ENCODE measurements around the gene SERTAD2. TPM values are rescaled to one million over a fixed set of nuclear protein-coding genes. Genes with fewer than 3 reads are reported as not detected.

Gene SERTAD2
- total RNA-seq, 1 donor from 2014 or later, result 13.8 TPM

GRCh38 chr2:64610316-64610855, 43.3 kb downstream of the SERTAD2 start:
- DNase-seq (ENCODE audit: low spot score) (peak; percentile 33), ATAC-seq (no peak)

- ATAC-seq (no peak), DNase-seq (ENCODE audit: low spot score) (no peak)
Measured at GRCh38 chr2:64609942-64610281, 43.8 kb downstream of the SERTAD2 start.

DNA sequence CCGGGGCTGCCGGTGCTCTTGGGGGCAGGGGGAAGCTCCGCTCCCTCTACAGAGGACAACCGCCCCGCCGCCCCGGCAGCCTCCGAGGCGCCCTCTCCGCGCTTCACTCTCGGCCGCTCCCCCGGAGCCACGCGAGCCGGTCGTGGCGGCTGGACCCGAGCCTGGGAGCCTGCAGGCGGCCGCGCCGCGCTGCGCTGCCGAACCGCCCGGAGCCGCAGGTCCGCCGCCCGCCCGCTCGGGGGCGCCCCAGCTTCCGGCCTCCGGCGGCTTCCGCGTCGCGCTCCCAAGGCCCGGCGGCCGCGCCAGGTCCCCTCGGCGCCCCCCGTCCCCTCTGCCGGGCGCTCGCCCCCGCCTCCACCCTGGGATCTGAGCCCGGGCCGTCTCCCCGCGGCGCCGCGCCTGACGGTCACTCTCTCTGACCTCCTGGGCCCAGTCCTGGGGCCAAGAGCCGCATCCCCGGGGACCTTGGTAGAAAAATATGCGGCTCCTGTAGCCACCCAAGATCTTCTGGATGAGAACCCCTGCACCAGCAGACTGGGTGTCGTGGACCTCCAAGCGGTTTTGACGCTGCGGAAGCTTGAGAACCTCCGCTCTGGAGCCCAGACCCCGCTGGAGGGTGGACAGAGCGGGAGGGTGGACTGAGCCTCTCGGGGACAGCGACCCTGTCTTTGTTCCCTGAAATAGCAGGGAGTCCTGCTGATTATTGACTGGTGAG, 44.3 kb downstream of the SERTAD2 start:
- peak; percentile 91 for ATAC-seq
- DNase-seq (ENCODE audit: low spot score), result peak; percentile 79

GRCh38 chr2:64608867-64609226, 44.9 kb downstream of the SERTAD2 start:
- DNase-seq (ENCODE audit: low spot score), result no peak
- peak; percentile 1 for ATAC-seq

DNA sequence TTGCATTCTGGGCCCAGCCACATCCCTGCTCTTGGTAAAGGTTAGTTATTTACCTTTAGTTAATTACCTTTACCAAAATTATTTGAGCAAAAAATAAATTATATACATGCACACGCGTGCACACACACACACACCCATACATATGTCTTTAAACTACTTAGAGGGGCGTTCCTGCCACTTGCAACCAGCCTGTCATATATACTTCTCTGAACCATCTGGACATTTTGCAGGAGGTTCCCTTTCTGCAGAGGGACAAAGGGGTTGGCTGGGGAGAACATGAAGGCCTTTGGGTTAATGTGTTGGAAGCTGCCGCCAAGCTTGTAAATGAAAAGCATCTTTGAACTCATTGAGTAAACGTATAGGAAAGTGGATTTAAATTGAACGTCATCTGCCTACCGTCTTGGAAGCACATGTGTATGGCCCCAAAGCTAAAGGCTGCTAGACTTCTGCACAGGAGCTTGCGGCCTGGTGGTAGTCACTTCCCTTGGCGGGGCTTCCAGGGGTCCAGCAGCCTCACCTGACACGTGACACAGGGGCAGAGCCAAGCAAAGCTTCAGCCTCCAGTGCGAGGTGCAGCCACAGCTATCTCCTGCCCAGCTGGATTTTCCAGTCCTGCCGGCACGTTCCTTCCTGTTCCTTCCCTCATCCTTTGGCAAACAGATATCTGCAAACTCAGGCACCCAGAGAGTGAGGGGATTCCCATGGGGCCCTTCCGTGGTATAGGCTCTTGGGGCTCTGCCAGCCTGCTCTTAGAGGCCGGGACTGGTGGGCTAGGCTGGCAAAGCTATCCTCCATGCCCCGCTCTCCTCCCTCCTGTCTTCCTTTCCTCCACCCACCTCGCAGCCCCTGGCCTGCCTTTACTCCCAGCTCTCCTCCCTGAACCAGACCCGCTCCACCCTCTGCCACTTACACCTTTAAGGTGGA, 46.1 kb downstream of the SERTAD2 start:
- ATAC-seq, result no peak
- DNase-seq (ENCODE audit: low spot score), result peak; percentile 47

DNA sequence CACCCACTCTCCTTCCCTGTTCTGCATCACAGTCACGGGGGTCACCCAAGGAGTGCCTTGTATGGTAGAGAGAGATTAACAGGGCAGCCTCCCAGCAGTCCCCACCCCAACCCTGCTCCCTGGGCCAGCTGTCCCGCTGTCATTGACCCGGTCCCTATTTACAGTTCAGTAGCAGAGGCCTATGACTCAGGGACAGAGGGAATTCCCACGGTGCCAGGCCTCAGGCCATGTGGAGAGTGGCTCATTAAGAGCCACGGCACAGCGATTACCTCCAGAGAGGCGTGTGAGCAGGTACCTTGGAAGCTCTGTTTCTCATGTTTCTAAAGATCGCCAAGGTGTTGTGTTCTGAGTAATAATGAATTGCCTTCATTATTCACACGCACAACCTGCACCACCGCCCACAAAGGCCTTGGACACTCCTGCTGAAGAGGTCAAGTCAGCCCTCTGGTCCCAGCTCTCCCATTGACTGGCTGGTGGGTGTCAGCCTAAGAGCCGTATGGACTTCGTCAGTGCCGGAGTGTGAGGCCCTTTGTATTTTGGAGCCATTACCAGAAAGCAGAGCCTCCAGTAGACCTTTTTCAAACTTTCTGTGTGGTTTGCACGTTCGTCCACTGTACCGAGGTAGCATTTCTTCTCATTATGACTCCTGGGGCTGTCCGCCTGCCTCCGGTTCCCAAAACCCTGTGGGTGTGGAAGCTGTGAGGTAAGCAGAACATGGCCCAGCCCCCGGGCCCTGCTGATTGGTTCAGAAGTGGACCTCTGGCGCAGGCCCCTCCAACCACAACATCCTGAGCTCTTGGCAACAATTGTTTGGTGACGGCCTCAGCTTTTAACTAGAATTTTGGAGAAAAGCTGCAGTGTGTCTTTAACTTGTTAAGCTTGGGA, 47.0 kb downstream of the SERTAD2 start:
- ATAC-seq, result peak; percentile 84
- DNase-seq (ENCODE audit: low spot score), result peak; percentile 77

GRCh38 chr2:64605991-64606478, 47.7 kb downstream of the SERTAD2 start:
- peak; percentile 27 for DNase-seq (ENCODE audit: low spot score)
- ATAC-seq, result no peak

GRCh38 chr2:64605026-64605471, 48.7 kb downstream of the SERTAD2 start:
- ATAC-seq, result no peak
- peak; percentile 47 for DNase-seq (ENCODE audit: low spot score)

DNA sequence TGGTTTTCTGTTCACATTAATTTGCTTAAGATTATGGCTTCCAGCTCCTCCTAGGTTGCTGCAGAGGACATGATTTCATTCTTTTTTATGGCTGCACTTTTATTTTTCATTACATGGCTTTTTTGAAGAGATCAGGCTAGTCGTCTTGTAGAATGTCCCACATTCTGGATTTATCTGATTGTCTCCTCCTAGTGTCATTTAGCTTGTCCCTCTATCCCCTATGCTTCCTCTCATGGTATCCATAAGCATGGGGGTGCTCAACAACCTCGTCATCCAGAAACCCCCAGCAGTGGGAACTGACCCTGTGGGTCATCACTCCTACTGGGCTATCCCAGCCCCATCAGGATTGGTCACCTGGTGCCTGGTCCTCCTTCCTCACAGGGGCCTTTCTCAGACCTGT, 49.6 kb downstream of the SERTAD2 start:
- no peak for ATAC-seq
- no peak for DNase-seq (ENCODE audit: low spot score)

- DNase-seq (ENCODE audit: low spot score) (no peak), ATAC-seq (no peak)
Measured at GRCh38 chr2:64602436-64602835, 51.3 kb downstream of the SERTAD2 start.

DNA sequence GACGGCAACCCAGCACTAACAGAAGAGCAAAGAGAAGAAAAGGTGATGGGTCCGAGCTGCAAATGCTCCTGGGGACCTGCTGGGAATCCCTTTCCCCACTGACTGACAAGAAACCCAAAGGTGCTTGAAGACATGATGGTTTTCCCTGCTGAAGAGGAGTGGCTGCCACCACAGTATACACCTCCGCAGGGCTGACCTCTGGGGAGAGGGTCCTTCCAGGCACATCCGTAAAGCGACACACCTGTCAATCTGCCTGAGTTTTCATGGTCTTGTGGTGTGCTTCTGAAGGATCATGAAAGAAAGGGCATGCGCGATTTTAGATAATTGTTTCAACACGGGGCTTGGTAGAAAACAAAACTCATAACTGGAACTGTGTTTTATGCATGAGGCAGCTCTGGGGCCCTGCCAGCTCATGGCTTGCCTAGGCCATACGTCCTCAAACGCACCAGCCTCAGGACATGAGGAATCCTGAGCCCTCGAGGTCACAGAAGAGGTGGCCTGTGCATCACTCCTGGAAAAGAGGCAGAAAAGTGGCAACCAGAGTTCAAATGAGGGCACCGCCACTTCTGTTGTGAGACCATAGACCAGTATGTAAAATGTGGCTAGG, 51.8 kb downstream of the SERTAD2 start:
- DNase-seq (ENCODE audit: low spot score), result no peak
- ATAC-seq, result no peak

DNA sequence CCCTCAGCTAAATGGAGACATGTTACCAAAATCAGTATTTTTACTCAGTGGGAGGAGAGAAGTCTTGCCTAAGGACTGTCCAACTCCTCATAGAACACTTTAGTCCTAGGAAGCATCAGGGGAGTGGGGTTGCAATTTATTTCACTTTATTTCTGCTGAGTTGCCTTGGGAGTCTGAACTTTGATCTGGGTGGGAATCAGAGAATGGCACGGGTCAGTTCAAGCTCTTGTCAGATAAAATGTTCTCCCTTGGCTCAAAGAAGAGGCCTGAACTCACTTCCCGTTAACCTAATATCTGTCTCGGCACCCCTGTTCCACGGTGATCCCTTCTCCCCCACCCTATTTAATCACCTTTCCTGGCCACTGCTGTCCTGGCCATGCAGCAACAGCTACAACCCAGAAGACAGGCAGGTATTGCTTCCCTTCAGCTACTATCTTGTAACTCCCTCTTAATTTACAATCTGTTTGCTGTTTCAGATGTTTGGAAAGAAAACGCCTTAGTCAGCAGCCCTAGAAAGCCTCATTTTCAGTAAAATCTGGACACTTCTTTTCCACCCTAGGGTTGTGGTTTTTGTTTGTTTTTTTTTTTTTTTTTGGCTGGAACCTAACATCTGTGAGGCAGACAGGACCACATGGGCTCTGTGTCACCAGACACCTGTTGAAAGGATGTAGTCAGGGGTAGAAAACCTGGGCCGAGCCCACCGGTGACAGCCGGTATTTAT, 52.5 kb downstream of the SERTAD2 start:
- ATAC-seq (no peak), DNase-seq (ENCODE audit: low spot score) (no peak)

DNA sequence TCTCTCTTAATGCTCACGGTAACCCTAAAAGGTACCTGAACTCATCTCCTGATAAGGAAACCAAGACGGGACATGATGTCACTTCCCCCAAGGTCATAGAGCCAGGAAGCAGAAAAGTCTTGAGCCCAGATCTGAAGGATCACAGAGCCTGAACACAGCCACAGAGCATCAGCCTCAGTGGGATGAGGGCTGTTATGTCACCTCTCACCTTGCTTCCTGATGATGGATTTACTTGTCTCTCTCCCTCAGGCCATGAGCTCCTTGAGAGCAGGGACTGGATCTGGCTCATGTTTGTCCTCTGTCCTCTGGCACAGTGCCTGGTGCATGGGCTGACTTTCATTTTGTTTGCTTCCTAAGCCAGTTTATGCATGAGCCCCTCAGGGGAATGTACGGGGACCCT, 54.2 kb downstream of the SERTAD2 start:
- ATAC-seq (peak; percentile 60), DNase-seq (ENCODE audit: low spot score) (no peak)

- no peak for ATAC-seq
Measured at GRCh38 chr2:64598226-64598625, 55.5 kb downstream of the SERTAD2 start.

DNA sequence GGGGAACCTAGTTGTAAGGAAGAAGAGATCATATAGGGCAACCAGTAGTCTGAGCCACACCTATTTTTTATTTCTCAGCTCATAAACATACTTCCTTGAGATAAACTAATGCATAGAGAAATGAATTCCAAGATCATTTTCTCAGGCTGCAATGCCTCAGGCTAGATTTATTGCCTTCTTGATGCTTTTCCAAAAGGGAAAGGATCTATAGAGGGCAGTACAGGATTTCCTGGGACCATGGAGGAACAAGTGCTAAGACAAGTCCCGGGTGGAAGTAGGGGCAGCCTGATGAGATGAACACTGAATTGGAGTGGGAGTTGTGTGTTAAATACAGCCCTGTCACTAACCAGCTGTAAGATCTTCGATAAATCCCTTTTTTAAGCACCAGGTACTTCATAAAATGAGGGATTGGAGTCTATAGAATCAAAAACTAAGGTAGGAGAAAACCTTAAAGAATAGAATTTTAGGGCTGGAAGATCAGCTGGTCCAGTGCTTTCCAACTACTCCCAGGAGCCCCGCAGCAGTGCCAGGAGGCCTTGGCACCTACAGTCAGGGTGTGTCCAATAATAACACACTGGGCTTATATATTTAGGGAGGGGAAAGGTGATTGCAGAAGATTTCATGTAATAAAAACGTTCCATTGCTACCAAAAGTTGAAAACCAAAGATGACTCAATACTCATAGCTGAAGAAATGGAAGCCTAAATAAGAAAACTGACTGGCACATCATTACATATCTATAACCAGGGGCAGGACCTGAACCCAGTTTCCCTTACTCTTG, 58.1 kb downstream of the SERTAD2 start:
- no peak for DNase-seq (ENCODE audit: low spot score)
- peak; percentile 64 for ATAC-seq

More at GRCh38 chr2:64598226-64598625, 55.5 kb downstream of the SERTAD2 start:
- DNase-seq (ENCODE audit: low spot score), result no peak

- DNase-seq (ENCODE audit: low spot score), result no peak
- ATAC-seq, result no peak
Measured at GRCh38 chr2:64594226-64594989, 59.3 kb downstream of the SERTAD2 start.

DNA sequence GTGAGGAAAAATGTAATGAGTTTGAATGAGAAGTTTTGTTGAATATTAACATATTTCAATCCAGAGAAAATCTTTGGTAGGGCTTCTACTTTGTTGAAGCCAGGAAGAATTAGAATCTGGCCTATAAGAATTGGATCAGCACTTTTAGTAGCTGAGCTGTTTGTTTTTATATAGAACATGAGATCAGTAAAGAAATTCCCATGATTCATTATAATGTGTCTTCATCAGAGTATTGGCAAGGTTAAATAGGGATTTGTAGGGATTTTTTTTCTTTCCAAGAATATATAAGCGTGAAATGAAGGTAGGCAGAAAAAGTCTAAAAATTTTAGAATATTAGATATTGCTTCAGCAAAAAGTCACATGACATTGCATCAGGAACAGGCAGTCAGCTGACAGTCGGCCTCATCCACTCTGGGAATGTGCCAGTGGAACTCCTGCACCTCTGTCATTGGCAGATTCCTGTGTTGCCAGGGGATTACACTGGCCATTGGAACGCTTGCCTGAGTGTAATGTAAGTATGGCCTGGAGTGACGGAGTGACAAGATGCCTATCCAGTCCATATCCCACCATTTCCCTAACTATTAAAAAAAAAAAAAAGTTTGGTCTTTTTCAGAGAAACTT, 60.6 kb downstream of the SERTAD2 start:
- peak; percentile 23 for ATAC-seq

DNA sequence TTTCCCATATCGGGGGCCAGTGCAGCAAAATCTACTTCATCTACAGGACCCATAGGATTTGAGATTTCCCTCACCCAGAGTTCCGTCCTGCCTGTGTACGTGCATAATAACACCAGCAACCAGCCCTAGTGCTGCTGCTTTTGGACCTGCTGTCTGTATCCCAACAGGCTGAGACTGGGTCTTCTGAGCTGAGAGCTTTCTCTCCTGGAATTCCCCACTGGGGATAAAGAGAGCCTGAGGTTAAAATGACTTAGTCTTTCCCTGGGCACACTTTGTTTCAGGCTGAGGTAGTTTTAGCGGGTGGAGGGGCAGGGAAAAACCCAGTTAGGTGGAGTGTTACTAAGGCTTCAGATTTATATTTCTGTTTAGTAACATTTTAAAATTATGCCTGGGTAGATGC, 62.5 kb downstream of the SERTAD2 start:
- ATAC-seq, result no peak
- DNase-seq (ENCODE audit: low spot score), result no peak

More for the DNA sequence above, 60.6 kb downstream of the SERTAD2 start:
- no peak for DNase-seq (ENCODE audit: low spot score)
